Activated CD4-positive, alpha-beta T cell treated with anti-CD3 and anti-CD28 coated beads, Interleukin-2, amount 50 U/mL, for 16 hours (primary cell): ENCODE data around the gene IGF2BP3.

Source experiments
- DNase-seq: peaks from one replicate; pipeline ENCODE4 v3.0.0-alpha.2; 2020

IGF2BP3 gene

DNA sequence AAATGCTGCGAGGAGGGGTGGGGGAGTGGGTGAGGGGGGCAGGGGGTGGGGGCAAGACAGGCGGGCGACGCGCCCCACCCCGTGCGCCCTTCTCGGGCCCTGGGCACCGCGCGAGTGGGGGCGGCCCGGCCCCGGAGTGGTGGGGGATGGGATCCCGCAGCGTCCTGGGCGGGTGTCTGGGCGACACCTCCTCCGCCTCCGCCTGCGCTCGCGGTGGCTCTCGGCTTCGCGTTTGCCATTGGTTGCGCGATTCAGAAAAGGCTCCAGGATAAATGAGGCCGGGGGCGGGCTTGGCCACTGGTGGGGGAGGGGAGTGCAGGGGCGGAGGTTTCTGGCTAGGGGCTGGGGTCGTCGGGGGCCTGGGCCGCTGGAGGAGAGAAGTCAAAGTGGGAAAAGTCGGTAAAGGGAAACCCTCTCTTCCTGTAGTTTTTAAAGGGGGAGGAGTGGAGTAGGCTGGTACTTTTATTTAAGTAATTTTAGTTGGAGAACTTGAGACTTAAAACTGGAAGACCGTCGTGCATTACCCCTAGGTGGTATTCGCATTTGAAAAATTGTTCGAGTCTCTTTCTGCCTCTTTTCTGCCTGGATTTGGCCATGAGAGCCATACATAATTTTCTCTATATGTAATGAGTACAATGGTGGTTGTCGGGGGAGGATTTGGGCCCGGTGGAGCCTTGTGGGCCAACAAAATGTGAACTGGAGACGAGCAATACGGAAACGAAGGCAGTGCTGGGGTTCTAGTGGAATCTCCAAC, 992 bp upstream of the IGF2BP3 start:
- peak; percentile 66 for DNase-seq

DNA sequence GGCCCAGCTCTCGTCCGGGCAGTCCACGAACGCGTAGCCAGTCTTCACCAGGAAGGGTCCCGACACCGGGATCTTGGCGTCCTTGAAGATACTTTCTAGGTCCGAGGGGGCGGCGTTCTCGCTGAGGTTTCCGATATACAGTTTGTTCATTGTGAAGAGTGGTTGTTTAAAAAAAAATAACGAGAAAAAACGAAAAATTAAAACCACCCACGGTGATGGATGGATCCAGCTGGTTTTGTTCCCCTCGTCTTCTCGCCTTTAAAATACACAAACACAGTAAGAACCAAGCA, 385 bp downstream of the IGF2BP3 start:
- no peak for DNase-seq

DNA sequence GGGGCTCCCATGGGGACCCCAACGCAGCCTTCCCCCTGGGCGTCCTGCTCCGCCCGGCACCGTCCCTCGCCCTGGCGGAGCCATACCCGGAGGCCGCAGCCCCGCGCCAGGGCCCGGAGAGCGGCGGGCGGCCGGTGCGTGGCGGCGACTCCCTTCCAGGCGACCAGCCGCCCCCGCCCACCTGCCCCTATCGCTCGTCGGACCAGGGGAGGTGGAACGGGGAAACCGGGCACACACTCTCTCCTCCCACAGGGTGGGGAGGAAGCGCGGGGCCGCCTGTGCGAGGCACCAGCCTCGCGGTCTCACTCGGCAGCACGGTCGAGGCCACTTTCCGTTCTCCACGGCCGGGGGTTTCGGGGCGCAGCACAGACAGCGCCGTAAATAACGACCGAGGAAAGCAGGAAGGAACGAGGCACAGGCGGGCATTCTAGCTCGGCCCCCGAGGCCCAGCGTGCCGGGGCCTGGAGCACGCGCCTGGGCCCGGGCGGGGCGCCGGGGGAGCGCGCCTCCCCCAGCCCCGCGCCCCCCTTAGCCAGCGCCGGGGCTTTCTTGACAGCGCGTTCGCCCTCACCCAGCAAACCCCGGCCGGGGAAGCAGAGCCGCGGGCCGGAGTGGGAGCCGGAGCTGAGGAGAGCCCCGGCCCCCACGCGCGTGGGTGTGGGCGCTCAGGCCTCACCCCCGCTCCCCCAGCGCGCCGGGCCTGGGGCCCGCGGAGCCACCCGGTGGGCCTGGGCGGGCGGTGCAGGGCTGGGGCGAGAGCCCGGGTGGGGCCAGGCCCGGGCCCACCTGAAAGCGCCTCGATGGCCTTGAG, 936 bp downstream of the IGF2BP3 start:
- no peak for DNase-seq

DNA sequence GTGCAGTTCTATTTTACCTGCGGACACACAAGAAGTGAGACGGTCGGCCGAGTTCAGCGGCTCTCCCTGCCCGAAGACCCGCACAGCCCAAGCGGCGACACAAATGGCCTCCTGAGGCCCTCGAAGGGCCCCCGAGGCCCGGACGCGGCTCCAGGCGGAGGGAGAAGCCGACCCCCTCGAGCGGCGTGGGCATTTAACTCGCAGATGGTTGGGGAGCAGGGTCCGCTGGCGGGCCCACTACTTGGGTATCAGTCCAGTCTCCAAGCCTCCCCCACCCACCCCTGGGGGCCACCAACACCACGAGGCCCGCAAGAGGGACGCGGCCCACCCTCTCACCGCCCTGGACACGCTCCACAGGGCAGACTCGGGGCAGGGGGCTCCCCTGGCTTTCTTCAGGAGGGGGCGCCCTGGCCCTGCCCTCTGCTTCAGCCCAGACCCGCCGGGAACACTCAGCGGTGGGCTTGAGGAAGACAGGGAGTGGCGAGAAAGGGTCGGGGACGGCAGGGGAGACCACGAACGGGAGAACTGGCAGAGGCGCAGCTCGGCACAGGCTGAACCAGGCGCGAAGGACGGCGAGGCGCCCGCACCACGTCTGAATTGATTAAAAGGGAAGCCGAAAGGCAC, 1.7 kb downstream of the IGF2BP3 start:
- no peak for DNase-seq

DNA sequence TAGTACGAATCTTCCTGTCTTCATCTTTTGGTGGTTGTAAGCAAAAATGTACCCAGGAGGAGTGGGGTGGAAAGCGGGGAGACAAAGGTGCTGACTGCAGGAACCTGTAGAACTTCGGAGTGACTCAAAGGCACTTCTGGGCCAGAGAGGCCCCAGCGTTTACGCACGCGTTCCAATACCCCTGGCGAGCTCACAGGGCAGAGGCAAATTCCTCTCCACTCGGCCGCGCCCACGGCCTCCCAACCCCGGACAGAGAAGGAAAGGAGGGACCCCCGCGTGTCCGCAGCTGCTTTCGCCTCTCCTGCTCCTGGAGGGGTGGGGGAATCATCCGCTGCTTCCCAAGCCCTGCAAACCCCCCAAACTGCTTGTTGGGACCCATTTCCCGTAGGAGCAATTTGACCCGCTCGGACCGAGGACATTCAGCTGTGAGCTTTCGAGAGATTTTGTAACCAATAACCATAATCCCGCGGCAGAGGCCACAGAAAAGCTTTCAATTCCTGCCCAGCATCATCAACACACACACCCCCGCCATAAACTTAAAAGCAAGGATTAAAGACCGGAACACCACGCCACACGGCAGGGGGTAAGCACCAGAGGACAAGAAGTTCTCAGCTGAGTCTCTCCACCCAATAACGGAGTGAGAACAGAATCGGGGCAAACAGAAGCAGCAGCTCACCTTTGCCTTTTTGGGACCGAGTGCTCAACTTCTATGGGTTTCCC, 2.3 kb downstream of the IGF2BP3 start:
- DNase-seq, result no peak

DNA sequence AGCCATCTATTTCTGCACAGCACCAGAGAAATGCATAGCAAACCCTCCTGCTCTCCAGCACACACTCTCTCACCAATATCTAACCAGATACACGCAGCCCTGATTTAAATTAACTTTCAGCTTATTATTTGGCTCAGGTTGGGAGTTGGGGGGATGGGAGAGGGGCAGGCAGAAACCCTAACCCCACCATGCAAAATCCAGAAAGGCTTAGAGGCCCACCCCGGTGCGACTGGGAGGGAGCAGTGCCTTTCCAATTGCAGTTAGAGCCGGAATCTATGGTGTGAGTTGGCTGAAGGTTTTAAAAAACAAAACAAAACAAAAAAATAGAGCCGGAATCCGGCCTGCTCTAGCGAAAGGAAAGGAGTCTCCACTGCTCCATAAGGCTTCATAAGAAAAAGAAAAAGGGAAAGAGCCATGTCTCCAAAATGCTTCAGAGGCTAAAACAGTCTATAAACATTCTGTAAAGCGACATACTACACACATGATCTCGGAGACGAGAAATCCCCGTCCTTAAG, 2.9 kb downstream of the IGF2BP3 start:
- no peak for DNase-seq

DNA sequence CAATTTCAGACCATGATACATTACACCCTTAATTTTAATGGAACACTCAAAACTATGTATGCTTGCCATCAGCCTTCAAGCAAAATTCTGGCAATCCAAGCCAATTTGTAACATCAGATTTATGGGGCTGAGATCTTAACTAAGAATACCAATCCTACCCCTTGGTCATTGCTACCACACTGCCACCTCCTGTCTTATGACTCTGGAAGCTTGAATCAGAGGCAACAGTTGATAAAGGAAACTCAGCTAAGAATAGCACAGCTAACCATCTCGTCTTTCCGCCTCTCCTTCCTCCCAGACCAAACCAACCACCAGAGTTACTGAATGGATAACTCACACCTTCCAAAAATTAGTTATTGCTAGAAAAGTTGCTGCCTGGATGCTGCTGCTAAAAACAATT, 7.4 kb downstream of the IGF2BP3 start:
- DNase-seq, result no peak

DNA sequence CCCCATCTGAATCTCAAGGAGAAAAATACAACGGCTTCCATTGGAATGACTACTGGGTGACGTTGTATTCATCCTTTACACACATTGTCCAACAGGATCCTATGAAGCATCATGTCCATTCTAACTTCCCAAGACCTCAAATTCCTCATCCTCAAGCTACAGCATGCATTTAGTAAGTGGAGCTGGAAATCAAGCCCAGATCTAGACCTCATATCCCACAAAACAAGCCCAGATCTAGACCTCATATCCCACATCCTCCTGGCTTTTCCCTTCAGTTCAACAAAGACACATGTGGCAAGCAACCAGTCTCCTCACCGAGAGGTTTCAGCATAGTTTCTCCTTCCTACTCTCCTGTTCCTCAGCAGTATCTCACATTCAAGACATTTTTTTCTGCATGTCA, 12.2 kb downstream of the IGF2BP3 start:
- no peak for DNase-seq

DNA sequence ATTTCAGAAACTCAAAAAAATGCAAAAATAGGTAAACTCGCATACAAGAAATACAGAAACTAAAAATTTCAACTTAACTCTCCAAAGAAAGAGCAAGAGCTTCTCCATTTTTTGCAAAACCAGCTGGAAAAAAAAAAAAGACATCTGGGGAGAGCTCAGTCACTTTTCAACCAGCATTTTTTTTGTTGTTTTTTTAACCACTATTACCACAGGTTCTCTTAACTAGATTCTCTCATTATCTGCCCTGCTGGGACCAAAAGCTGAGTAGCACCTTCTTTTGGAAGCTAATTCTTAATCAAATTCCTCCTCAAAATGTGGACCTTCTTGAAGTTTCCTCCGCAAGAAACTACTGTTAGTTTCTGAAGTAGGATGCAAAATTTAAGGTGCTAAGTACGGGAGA, 14.2 kb downstream of the IGF2BP3 start:
- no peak for DNase-seq

DNA sequence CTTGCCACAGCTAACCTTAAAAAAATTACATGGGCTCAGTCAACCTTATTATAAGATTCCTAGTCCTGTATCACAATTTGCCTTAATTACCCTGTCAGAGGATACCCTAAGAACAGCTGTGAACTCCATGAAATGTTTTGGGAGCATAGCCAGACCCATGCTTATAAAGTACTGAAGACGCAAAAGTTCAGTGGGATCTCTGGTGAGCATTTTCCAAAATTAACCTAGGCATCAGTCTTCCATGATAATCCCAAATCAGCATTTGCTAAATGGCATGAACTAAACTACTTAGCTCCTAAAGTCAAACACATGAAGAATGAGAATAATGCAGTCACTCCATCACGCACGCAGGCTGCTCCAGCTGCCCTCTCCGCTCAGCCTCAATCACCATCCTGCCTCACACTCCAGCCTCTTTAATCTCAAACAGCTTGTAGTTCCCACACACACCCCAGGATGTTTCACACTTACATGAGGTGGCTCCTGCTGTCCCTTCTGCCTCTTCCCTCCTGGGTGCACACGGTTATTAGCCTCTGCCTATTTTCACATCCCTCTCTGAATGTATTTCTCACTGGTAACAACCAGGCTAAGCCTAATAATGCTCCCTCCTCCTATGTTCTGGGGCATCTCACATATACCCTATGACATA, 15.3 kb downstream of the IGF2BP3 start:
- DNase-seq, result no peak

DNA sequence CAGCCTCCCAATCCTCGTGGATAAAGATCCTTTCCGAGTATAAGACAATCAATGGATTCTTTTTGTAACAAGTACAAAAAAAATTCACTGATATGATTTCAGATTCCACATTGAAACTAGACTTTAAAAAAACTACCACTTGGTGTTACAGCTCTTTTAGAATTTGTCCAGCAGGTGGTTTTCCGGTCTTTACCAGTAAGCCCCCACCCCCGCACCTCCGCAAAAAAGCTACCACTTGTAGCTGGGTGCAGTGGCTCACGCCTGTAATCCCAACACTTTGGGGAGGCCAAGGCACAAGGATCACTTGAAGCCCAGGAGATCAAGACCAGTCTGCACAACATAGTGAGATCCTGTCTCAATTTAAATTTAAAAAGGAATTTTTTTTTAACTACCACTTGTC, 19.8 kb downstream of the IGF2BP3 start:
- no peak for DNase-seq

DNA sequence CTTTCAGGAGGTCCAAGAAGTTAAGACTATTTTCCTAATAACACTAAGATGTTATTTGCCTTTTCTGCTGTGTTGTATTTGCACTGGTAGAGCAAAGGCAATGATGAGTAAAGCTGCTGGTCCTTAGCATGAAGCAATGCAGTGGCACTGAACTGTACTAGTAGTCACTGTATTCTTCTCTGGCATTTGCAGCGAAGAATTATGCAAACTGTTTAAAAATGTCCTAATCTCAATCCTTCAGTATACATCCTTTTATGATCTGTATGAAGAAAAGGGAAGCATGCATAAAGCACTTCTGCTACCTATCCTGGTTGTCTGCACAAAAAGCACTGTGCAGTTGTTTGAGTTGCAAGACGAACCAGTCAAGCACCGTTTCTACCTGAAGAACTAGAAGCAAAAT, 20.4 kb downstream of the IGF2BP3 start:
- DNase-seq, result no peak

DNA sequence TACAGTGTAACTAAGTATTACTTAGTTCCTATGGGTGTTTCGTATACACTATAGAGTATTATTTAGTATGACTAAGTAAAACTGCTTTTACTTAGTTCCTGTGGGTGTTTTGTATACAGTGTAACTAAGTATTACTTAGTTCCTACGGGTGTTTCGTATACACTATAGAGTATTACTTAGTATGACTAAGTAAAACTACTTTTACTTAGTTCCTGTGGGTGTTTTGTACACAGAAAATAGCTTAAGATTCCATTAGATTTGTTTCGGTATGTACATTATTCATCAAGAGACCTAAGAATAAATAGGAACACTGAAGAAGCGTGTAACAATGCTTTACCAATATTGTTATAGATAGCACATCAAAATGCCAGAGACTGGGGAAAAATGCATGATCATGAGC, 25.0 kb downstream of the IGF2BP3 start:
- DNase-seq, result no peak

DNA sequence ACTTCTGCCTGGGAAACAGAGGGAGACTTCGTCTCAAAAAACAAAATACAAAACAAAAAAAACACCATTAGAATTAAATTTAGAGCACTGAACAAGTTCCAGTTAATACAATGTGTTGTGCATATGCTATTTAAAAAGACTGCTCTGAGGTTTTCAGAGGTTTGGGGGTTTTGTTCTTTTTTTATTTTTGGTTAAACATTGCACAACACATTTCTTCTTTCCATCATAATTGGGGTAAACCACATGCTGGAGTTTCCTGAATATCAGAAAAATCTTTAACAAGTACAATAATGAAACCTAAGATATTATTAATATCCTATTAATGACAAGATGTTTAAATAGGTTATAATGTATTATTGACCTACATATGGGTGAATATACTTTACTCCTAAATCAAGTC, 26.3 kb downstream of the IGF2BP3 start:
- no peak for DNase-seq

DNA sequence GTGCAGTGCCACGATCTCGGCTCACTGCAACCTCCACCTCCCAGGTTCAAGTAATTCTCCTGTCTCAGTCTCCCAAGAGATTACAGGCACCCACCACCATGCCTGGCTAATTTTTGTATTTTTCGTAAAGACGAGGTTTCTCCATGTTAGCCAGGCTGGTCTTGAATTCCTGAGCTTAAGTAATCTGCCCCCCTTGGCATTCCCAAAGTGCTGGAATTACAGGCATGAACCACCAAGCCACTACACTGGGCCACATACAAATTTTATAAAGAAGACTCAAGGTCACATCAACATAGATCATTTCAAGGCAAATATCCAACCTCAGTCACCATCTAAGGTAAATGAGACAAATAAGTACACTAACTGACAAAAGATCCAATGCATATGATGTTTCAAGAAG, 32.1 kb downstream of the IGF2BP3 start:
- no peak for DNase-seq

DNA sequence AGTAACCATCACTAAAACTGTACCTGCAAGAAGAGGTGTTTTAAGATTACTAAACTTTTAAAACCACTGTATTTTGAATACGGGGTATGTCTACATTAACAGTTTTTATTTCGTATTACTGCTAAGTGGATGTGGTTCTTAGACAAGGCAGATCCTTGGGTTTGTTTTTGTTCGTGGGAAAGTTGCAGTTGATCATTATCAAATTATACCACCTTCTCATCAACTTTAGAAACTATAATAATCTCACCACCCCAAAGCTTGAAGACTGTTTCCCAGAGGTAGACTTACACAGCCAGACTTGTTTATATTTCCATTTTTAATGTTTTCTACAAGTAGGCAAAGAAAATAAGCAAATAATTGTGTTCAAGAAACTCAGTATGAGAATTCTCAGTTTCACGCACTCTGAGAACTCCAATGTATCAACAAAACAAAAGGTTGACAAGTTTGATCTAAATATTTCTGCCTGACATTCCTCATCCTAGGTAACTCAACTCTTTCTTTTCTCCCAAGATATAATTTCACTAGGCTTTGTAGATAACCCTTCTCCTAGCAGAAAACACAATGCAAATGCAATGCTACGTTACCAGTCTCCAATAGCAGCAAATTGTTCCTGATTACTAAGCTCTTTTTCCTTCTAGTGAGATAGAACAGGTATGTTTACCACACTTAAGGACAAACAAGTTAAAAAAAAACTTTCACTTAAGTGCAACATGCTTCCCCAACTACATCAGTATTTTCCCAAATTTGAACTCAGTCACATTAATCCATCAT, 36.0 kb downstream of the IGF2BP3 start:
- no peak for DNase-seq

DNA sequence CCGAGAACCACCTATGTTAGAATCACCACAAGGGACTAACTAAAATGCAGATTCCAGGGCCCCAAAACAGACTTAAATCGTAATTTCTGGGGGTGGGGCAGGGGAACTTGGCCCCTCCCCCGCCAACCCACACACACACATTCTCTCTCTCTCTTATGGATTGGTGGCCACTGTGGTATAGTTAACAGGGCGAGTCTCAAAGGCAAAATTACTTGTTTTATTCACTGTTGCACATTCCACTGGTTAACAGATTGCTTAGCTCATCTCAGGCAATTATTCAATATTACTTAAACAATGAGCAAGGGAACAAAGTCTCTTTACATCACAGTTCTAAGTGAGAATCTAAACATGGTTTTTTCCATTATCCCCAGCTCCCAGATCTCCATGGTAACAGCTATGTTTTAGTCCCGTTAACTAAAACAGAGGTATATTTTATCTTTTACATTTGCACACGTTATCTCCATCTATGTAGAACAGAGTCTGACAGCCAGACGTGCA, 38.5 kb downstream of the IGF2BP3 start:
- DNase-seq, result no peak

DNA sequence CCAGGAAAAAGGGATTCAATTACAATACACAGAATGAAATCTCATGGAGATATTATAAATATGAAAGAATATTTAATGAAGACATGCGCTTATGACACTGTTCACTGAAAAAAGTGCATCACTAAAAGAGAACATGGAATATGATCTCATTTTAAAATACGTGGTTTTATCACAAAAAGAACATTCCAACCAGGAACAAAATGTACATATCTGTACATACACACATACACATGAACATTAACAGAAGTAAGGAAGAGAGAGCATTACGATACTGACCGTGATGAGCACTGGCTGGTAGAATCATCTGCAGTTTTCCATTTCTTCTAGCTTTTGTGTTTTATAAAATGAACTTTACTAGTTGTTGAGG, 39.4 kb downstream of the IGF2BP3 start:
- DNase-seq, result no peak

DNA sequence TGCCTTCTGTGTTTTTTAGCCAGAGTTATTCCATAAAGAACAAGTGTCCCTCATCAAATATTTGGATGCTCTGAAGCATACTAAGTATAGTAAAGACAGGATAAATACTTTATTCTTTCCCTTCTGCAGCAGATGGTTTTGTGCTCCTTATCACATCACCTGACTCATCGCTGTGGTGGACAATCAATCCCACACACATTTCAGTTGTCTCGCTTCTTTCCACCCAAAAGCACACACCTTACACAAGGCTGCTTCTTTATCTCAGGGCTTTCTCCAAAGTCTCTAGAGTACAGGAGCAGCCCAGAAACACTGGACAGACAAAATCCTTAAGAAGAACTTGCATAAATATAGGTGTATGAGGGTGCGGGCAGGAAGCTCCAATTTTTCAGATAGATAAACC, 43.4 kb downstream of the IGF2BP3 start:
- no peak for DNase-seq

DNA sequence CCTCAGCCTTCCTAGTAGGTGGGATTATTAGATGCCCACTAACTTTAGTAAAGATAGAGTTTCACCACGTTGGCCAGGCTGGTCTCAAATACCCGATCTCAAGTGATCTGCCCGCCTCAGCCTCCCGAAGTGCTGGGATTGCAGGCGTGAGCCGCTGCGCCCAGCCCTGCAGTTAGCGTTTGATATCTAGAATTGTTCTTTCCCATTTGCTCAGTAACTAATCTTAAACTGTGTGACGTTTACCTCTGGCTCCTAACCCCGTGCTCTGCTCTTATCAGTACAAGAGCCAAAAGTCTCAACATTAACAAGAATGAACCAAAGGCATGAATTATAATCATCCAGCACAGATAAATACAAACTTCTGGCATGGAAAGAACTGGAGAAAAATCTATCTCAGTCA, 47.4 kb downstream of the IGF2BP3 start:
- DNase-seq, result no peak

DNA sequence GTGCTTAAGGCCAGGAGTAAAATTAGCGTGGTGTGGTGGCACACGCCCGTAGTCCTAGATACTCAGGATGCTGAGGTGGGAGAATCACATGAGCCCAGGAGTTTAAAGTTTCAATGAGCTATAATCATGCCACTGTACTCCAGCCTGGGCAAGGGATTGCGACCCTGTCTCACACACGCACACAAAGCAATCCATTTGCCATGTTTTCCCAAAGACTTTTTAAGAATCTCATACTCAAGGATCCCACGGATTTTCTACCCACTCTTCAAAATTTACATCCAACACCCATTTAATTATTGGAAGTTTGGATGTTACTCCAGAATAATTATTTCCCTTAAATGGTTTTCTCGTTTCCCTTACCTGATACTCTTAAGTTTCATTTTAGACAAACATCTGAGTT, 47.9 kb downstream of the IGF2BP3 start:
- DNase-seq, result no peak

DNA sequence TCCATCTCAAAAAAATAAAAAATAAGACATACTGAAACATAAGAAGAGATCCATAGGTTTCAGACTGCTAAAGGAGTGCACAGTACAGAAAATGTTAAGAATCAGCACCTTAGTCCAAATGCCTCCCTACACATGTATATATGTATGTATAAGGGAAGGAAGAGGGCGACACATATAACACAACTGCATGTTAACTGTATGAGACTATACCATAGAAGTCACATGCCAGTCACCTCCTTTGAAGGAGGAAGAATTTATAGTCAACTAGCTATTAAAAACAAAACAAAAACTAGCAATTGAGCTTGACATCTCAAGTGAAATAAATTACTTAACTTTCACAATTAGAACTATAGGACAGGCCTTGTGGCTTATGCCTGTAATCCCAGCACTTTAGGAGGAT, 50.4 kb downstream of the IGF2BP3 start:
- no peak for DNase-seq
